GM12878 (cell line): ENCODE measurements around the gene SARS1. TPM values are rescaled to one million over a fixed set of nuclear protein-coding genes. Genes with fewer than 3 reads are reported as not detected.

Experiments used
- ATAC-seq: fragments of 200-7000 bp; cut with Tn5 transposase; 3 replicates; pipeline ENCODE4 v1.9.1; 2020; ENCODE audit warnings: mild to moderate bottlenecking, moderate library complexity
- BruUV-seq: library from RNA; stranded (reverse); fragments of 400-500 nt; replicated peaks from 2 replicates; lab custom pipeline; 2021; lab: Mats Ljungman, UMichigan
- CTCF ChIA-PET: fragments of 300-600 bp; sonication (Branson Sonifier 250); formaldehyde crosslinking; extraction: SDS; loops from one replicate; lab custom pipeline; 2021; ENCODE audit warnings: inconsistent platforms; lab: Yijun Ruan, JAX
- POLR2A ChIA-PET: fragments of 350-600 bp; formaldehyde crosslinking; extraction: SDS; loops from one replicate; lab custom pipeline; 2021; ENCODE audit warnings: inconsistent platforms; lab: Charles Lee
- RAD21 ChIA-PET: fragments of 300-600 bp; sonication (Branson Sonifier 250); formaldehyde crosslinking; loops from one replicate; lab custom pipeline; 2023; ENCODE audit warnings: antibody characterized with exemption; ENCODE audit not compliant: unreplicated experiment; lab: Charles Lee
- SMC1A ChIA-PET: fragments of 300-600 bp; sonication (Branson Sonifier 250); formaldehyde crosslinking; loops from one replicate; lab custom pipeline; 2023; ENCODE audit not compliant: unreplicated experiment, uncharacterized antibody; lab: Charles Lee
- DNase-seq: peaks from one replicate; pipeline ENCODE4 v3.0.0-alpha.2; 2011; ENCODE audit warnings: low read depth, low spot score
- FAIRE-seq: peaks from 3 replicates; lab custom pipeline; 2011; peaks lifted over from hg19 to GRCh38; lab: Jason Lieb, UNC
- H2AFZ ChIP-seq: 2 replicates; pipeline ENCODE4 v1.6.0; 2011; ENCODE audit warnings: low read depth, low read length, control low read depth; ENCODE audit not compliant: control insufficient read depth
- H3K27ac ChIP-seq: 2 replicates; pipeline ENCODE4 v1.5.1; 2011; ENCODE audit warnings: control low read depth; ENCODE audit not compliant: control insufficient read depth, insufficient read depth
- H3K27me3 ChIP-seq, 2 experiments: replicated peaks in 1 of 2; 2 replicates each; pipeline versions ENCODE4 v1.6.0 to v1.6.1; 2011; ENCODE audit warnings: low read length in 1 of 2; ENCODE audit not compliant: control insufficient read depth in 2 of 2, insufficient read depth in 2 of 2
- H3K36me3 ChIP-seq, 2 experiments: 2 replicates each; pipeline ENCODE4 v1.5.1; 2011; ENCODE audit warnings: low read length in 1 of 2; ENCODE audit not compliant: control insufficient read depth in 2 of 2, insufficient read depth in 2 of 2
- H3K4me1 ChIP-seq: 2 replicates; pipeline ENCODE4 v1.6.1; 2011; ENCODE audit warnings: mild to moderate bottlenecking, low read length, moderate library complexity, mixed read lengths; ENCODE audit not compliant: control insufficient read depth, insufficient read depth
- H3K4me2 ChIP-seq: 2 replicates; pipeline ENCODE4 v1.6.0; 2011; ENCODE audit warnings: control low read depth; ENCODE audit not compliant: control insufficient read depth, insufficient read depth
- H3K4me3 ChIP-seq: fragments of 200-600 bp; sonication (generic); 2 replicates; pipeline ENCODE4 v1.5.1; 2016
- H3K79me2 ChIP-seq: 2 replicates; pipeline ENCODE4 v1.6.0; 2011; ENCODE audit warnings: low read length; ENCODE audit not compliant: control insufficient read depth, insufficient read depth
- H3K9ac ChIP-seq: 2 replicates; pipeline ENCODE4 v1.8.0; 2011; ENCODE audit warnings: low read length, control low read depth, mixed read lengths; ENCODE audit not compliant: control insufficient read depth, insufficient read depth
- H3K9me3 ChIP-seq: replicated peaks from 3 replicates; pipeline ENCODE4 v1.5.1; 2011; ENCODE audit warnings: mild to moderate bottlenecking, low read length; ENCODE audit not compliant: control insufficient read depth, insufficient read depth
- H4K20me1 ChIP-seq: 2 replicates; pipeline ENCODE4 v1.6.0; 2011; ENCODE audit not compliant: control insufficient read depth, insufficient read depth
- CBFB ChIP-seq: IDR thresholded peaks from 2 replicates; pipeline ENCODE4 v1.6.1; 2016; ENCODE audit warnings: antibody characterized with exemption, low read depth
- HDAC2 ChIP-seq: fragments of 200-600 bp; sonication (generic); IDR thresholded peaks from 2 replicates; pipeline ENCODE4 v1.6.1; 2017
- IKZF2 ChIP-seq, 2 experiments: fragments of 450-650 bp; IDR thresholded peaks; 2 replicates each; pipeline ENCODE4 v1.6.1; 2017; ENCODE audit warnings: mild to moderate bottlenecking in 2 of 2, moderate library complexity in 2 of 2
- NKRF ChIP-seq: fragments of 450-650 bp; conservative IDR thresholded peaks from 2 replicates; pipeline ENCODE4 v1.6.1; 2017; ENCODE audit warnings: mild to moderate bottlenecking, moderate library complexity
- TARDBP ChIP-seq: IDR thresholded peaks from 2 replicates; pipeline ENCODE4 v1.6.1; 2016; ENCODE audit warnings: borderline replicate concordance
- TBL1XR1 ChIP-seq: IDR thresholded peaks from 2 replicates; pipeline ENCODE4 v1.6.1; 2012; ENCODE audit warnings: low read depth, low read length, improper control_type of control experiment
- YY1 ChIP-seq: IDR thresholded peaks from 2 replicates; pipeline ENCODE4 v1.6.1; 2011; ENCODE audit warnings: low read depth, mild to moderate bottlenecking, low read length
- WGBS: methylation state at CpG from one replicate; pipeline ENCODE4 v1.1.6; 2016; ENCODE audit warnings: low lambda C conversion rate; ENCODE audit not compliant: insufficient replicate concordance, insufficient coverage; ENCODE audit errors: missing lambda C conversion rate; 5-methylcytosine and 5-hydroxymethylcytosine counted together
- in situ Hi-C: fragments of 300-500 bp; cut with MboI; formaldehyde crosslinking; loops from 9 replicates; pipeline ENCODE4 v1.14.3; 2018; ENCODE audit warnings: mixed read lengths
- intact Hi-C: fragments of 100-400 bp; cut with micrococcal nuclease; formaldehyde crosslinking; loops from one replicate; pipeline ENCODE4 v1.14.2; 2022; ENCODE audit not compliant: unreplicated experiment
- polyA plus RNA-seq, 11 experiments: library from polyadenylated mRNA; depleted of rRNA in 4 of 11; unstranded in 6 of 11; stranded (reverse) in 5 of 11; fragments of >200 nt; fragmentation: Nextera tagmentation in 4 of 11; fragmentation: Illumina TruSeq in 1 of 11; extraction: Ambion mirVana in 4 of 11; extraction: Trizol in 1 of 11; gene quantifications; 1 replicate in 1 of 11; 2 replicates in 10 of 11; pipeline versions ENCODE4 v1.2.1 to v1.2.3, GENCODE V29; 2011 to 2016; ENCODE audit warnings: inconsistent platforms in 2 of 11, missing spikeins in 2 of 11, low read depth in 1 of 11
- total RNA-seq, 4 experiments: library from RNA; depleted of rRNA in 3 of 4; stranded (reverse); fragments of >200 nt in 3 of 4; fragmentation: Illumina TruSeq in 1 of 4; extraction: Trizol in 1 of 4; gene quantifications; 2 replicates each; pipeline versions ENCODE4 v1.2.1 to v1.2.3, GENCODE V29; 2013 to 2021

The SARS1 gene
- total and polyA plus RNA-seq, 10 of the 15 experiments (the other 5 are each of a cell fraction or from before 2014, with no cell fraction given), result 103 to 202 (median 138) TPM

- Histone ChIP-seq H3K4me2 (no peak overlapping the region), H3K79me2 (no peaks in the 10 kb centered on the region), H4K20me1 (no peaks in the 10 kb centered on the region), H3K9me3 (no peaks in the 10 kb centered on the region), H3K4me3 (no peak overlapping the region), H2AFZ (no peak overlapping the region), H3K9ac (no peak overlapping the region), H3K27me3 (peaks cover 0 to 1% of the 10 kb centered on the region in 2 experiments; a peak in 1 of 4 replicates), H3K4me1 (no peaks in the 10 kb centered on the region), H3K36me3 (no peaks in the 10 kb centered on the region), H3K27ac (no peak overlapping the region)
- intact Hi-C loops (no loop called here), in situ Hi-C loops (no loop called here)
- no TSS peak for BruUV-seq
- RAD21 ChIA-PET, result no interaction called here
- DNase-seq (no peak), FAIRE-seq (no peak), ATAC-seq (no peak)
- CTCF ChIA-PET, result interaction anchor here (1.1 kb wide), 1 partner anchor 260 kb away, joined by 3 read pairs; no protein-coding TSS in a partner anchor
- TF ChIP-seq HDAC2, result no peak
- no peak for TF ChIP-seq TBL1XR1
- TF ChIP-seq YY1, result no peak
- TF ChIP-seq NKRF, result no peak
- no peak for TF ChIP-seq TARDBP
- TF ChIP-seq IKZF2 (IDR thresholded peaks at IDR 0.05), result no peak
- TF ChIP-seq CBFB, result no peak
- POLR2A ChIA-PET, result no interaction called here
- SMC1A ChIA-PET, result no interaction called here
- WGBS, result 45% methylated on average over 16 of the region's 16 CpGs
Observed at GRCh38 chr1:109272831-109273547, 59.3 kb downstream of the SARS1 start.
